Globus pallidus (tissue), 1 donor: ENCODE measurements around the gene TMEM14C.

ENCODE experiments used
- DNase-seq: peaks from one replicate; pipeline ENCODE4 v3.0.0-alpha.2; 2015; ENCODE audit warnings: low spot score

The TMEM14C gene

GRCh38 chr6:10763006-10763405 lies 40.1 kb downstream of the TMEM14C start:
- DNase-seq: no peak

DNA sequence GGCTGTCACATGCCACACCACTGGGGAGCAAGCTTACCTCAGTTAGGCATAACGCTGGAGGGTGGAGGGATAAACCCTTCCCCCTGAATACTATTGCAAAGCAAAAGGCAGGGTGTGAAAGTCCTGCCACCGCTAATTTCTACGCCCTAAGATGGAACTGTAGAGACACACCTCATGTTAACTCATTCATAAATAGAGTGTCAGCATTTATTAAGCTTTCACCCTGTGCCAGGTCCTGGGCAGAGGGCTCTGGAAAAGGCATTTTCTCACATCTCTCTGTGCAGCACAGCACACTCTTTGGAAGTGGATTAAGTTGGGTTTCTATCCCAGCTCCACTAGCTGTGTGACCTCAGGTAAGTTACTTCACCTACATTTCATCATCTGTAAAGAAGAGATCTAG lies 46.5 kb downstream of the TMEM14C start:
- no peak for DNase-seq

DNA sequence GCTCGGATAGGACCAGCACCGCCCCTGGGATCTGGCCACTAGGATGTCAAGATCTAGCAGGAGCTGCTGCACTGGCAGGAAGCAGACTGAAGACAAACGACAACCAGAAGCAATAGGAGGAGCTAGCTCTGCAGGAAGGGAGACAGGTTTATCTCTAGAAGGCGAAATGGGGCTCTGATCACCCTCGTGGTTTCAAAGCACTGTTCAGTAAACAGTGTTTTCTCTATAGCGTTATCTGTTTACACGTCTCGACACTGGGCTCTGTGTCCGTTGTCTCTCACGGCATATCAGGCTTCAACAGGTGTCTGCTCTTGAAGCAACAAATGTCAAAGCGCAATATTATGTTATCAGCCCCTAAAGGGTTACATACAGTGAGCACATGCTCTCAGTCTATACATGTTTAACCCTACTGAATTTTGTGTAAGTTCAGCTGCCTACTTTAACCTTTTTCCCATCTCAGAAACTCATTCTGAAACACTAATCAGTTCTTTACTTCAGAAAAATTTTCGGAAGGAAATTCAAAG lies 48.6 kb downstream of the TMEM14C start:
- no peak for DNase-seq

DNA sequence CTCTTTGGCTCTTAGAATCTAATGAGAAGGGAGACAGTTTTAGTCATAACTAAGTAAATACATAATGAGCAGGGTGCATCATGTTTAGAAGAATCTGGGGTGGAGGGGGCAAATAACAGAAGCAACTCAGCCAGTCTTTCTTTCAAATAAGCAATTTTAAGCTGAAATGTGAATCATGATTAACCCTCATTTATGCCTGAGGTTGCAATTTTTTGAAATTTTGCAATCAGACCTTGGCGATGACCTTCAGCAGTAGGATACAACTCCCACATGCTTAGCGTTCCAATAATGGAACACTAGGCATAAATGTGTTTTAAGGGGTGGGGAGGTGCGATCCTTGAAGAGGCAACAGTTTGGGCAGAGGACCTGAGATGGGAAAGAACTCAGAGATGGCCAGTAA lies 55.4 kb downstream of the TMEM14C start:
- no peak for DNase-seq

GRCh38 chr6:10779076-10779475 lies 56.2 kb downstream of the TMEM14C start:
- DNase-seq: no peak
